Fibroblast of gingiva (primary cell): ENCODE data around the gene CISTR.

Experiments
- DNase-seq: peaks from one replicate; pipeline ENCODE4 v3.0.0-alpha.2; 2011; ENCODE audit warnings: low read depth

CISTR gene

DNA sequence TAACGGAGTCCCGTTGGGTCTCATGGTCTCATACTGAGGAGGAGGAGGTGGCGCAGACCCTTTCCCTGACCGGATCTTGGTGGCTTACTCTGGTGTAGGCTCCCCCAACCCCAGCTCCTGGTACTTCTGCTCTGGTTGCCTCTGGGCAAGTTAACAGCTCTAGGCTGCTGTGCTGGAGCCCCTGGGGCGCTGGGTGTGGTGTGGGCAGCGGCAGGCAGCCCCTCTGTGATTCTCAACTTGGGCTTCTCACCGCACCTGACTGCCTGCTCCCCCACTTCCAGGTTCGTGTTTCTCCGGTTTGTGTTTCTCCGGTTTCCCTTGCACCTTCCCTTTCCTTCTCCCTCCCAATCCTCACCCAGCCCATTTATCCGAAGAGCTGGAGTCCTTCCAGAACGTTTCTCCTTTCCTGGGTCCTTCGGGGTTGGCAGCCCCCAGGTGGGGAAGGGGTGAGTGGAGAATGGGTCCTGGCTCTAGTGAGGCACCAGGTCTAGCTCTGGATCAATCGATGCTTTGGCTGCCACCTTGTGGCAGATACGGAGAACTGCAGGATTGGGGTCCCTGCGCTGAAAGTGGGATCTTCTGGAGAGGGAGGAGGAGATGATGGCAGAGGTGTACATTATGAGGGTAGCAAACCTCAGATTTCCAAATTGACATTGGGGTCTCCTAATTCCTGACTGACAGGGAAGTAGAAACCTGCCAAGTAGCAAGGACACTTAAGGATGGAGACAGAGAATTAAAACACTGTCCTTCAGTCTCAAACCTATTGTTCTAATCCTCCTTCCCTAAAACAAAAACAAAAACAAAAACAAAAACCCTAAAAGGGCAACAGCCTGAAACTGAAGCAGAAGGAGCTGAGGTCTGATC, 8.3 kb downstream of the CISTR start:
- DNase-seq = peak; percentile 19

GRCh38 chr12:53740130-53740491, 11.7 kb downstream of the CISTR start:
- no peak for DNase-seq

- no peak for DNase-seq
Measured at GRCh38 chr12:53739214-53740129, 12.3 kb downstream of the CISTR start.

- DNase-seq = no peak
Measured at GRCh38 chr12:53738406-53739213, 13.2 kb downstream of the CISTR start.

GRCh38 chr12:53737951-53738405, 13.8 kb downstream of the CISTR start:
- DNase-seq = no peak

GRCh38 chr12:53737093-53737808, 14.5 kb downstream of the CISTR start:
- DNase-seq = no peak

DNA sequence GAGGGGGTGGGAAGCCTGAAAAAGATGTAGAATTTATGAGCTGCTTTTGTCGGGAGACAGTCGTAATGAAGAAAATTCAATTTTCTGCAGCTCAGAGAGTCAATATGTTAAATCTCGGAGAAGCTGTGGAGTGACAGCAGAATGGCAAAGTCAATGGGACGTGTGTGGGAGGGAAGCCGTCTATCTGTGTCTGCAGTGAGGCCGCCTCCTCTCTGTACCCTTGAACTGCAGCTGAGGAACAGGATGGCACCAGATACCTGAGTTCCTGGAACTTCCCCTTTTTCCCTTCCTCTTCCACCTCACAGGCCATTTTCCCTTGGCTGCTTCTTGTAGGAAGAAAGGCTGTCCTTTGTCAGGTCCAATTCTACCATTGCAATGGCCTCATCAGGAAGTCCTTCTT, 15.2 kb downstream of the CISTR start:
- no peak for DNase-seq

GRCh38 chr12:53735556-53735955, 16.2 kb downstream of the CISTR start:
- DNase-seq = no peak

GRCh38 chr12:53734425-53734824, 17.4 kb downstream of the CISTR start:
- no peak for DNase-seq

DNA sequence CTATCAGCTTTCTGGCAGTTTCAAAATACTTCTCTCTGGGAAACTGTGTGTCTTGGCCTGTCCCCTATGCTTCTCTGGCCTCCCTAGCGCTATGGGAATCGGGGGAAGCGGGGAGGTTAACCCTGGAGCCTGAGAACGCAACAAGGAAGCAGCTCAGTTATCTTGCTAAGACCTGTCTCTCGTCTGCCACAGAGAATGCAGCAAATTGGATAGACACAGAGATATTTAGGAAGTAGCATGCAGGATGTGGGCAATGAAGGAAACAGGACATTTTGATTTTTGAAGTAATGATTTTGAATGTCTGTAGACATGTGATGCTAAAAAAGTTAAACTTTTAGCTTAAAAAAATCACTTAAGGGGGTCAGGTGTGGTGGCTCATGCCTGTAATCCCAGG, 18.0 kb downstream of the CISTR start:
- no peak for DNase-seq

GRCh38 chr12:53733051-53733806, 18.6 kb downstream of the CISTR start:
- DNase-seq = no peak

DNA sequence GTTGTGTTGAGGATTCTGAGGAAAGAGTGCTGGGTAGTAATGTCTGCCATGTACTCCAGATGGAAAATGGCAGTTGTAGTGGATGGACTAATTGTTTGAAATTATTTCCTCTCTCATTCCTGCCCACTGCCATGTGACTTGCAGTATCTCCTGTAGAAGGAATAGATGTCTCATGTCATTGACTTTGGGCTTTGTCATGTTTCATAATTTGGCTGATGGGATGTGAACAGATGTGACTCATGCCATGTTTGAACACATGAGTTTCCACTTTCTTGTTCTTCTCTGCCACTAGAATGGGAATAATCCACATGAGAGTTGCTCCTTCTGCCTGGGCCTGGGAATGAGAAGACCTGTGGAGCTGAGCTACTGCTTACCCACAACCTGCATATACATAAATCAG, 22.1 kb downstream of the CISTR start:
- no peak for DNase-seq

GRCh38 chr12:53728206-53728605, 23.6 kb downstream of the CISTR start:
- no peak for DNase-seq

DNA sequence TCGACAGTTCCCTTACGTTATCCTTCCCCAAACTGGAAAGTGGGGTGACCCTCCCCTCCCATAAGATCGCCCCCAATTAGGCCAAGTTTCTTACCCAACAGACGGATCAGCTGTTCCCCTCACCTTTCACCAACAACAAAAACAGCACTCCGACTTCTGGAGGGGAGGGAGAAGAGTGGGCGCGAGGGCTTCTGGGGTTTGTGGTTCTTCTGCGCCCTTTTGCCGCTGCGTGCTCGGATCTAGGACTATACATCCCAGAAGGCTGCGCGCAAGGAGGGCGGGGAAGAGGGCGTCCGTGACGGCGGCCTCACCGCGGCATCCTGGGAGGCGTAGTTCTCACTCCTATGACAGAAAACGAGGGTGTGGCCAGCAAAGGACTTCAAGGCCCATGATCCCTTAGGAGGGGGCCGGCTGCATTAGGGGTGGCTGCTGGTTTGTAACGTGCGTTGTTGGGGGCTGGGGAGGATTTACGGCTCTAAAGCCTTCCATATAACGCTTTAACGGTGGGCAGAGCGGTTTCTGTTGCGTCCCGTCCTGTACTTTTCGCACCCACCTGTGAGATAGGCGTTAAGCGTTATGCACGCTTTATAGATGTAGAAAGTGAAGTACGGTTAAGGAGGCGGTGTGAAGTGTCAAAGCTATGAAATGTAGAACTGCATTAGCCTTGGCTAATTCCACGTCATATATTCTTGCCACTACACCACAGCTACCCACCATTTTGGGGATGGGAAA, 24.3 kb downstream of the CISTR start, which contains the start of gene CALCOCO1:
TSS of gene CALCOCO1 (minus strand) at position 143 of the 732 bp plus-strand sequence. CDS start 2,210 bp downstream, outside the sequence.
- DNase-seq = peak; percentile 98

- DNase-seq = peak; percentile 51
Measured at GRCh38 chr12:53726946-53727309, 24.9 kb downstream of the CISTR start.

DNA sequence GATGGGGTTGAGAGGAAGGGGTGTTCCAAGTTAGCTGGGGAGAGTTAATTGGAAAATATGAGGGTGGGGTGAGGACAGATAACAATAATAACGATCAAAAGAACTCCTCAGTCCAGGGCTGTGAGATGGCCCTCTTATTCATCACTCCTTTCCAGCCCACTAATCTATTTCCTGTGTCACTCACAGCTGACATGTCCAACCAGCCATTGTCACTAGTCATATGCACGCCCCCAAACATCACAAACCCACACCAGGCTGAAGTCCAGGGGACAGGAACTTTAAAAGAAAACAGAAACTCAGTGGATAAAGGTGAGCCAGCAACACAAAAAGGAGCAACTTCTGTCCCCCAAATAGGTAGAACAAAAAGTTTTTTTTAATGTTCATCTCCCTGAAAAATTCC, 25.4 kb downstream of the CISTR start:
- no peak for DNase-seq

DNA sequence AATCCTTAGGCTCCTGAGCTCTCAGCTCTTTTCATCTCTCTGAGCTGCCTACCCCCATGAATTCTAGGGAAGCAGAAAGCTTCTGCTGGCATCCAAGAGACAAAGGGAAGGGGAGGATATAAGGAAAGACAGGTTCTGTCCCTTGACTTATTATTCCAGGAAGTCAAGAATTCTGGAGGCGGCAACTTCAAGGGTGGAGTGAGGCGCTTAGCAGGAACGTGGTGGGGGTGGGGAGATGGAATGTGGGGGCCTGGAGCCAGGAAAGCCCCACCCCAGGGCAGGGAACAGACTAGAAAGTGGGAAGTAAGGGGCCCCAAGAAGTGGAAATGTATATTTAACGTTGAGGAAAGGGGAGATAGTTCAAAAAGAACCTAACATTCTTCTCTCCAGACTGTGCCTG, 26.0 kb downstream of the CISTR start:
- DNase-seq = no peak

GRCh38 chr12:53722450-53723041, 29.2 kb downstream of the CISTR start:
- DNase-seq = peak; percentile 68

GRCh38 chr12:53720946-53721345, 30.8 kb downstream of the CISTR start:
- DNase-seq = no peak

- DNase-seq = no peak
Measured at GRCh38 chr12:53719649-53720048, 32.1 kb downstream of the CISTR start.
